Caco-2 (cell line): ENCODE results near the gene STAG3. TPM values are rescaled to one million over a fixed set of nuclear protein-coding genes. Genes with fewer than 3 reads are reported as not detected.

Experiments used
- BruUV-seq: library from RNA; stranded (reverse); fragments of 400-500 nt; replicated peaks from 2 replicates; lab custom pipeline; 2021; lab: Mats Ljungman, UMichigan
- CTCF ChIA-PET: fragments of 300-600 bp; sonication (Branson Sonifier 250); formaldehyde crosslinking; loops from one replicate; lab custom pipeline; 2022; ENCODE audit warnings: antibody characterized with exemption; lab: Charles Lee
- POLR2A ChIA-PET: fragments of 300-600 bp; sonication (Branson Sonifier 250); formaldehyde crosslinking; loops from one replicate; lab custom pipeline; 2022; ENCODE audit warnings: antibody characterized with exemption; lab: Charles Lee
- DNase-seq, 2 experiments: peaks; one replicate each; pipeline versions ENCODE4 v3.0.0 to v3.0.0-alpha.2; 2020 to 2022
- H3K27me3 ChIP-seq: replicated peaks from 2 replicates; pipeline ENCODE4 v1.6.0; 2011; ENCODE audit warnings: low read length; ENCODE audit not compliant: control insufficient read depth, insufficient read depth
- H3K36me3 ChIP-seq: 2 replicates; pipeline ENCODE4 v1.5.1; 2011; ENCODE audit warnings: low read length; ENCODE audit not compliant: control insufficient read depth, insufficient read depth
- H3K4me1 ChIP-seq: fragments of 250-450 bp; sonication (Bioruptor Pico); 2 replicates; pipeline ENCODE4 v1.5.1; 2020; ENCODE audit warnings: mild to moderate bottlenecking
- H3K4me3 ChIP-seq: 2 replicates; pipeline ENCODE4 v1.5.1; 2011; ENCODE audit warnings: low read depth, mild to moderate bottlenecking, control low read depth, low read length
- H3K9me3 ChIP-seq: fragments of 250-450 bp; sonication (Bioruptor Pico); 2 replicates; pipeline ENCODE4 v1.5.1; 2020; ENCODE audit warnings: mild to moderate bottlenecking, moderate library complexity
- H3K27ac Mint-ChIP-seq: one replicate; pipeline ENCODE4 v1.8.0; 2022; ENCODE audit warnings: mixed read lengths; ENCODE audit not compliant: unreplicated experiment
- H3K27me3 Mint-ChIP-seq: one replicate; pipeline ENCODE4 v1.8.0; 2022; ENCODE audit warnings: mixed read lengths; ENCODE audit not compliant: insufficient read depth, unreplicated experiment
- H3K36me3 Mint-ChIP-seq: one replicate; pipeline ENCODE4 v1.8.0; 2022; ENCODE audit warnings: mild to moderate bottlenecking, mixed read lengths; ENCODE audit not compliant: insufficient read depth, unreplicated experiment
- H3K4me1 Mint-ChIP-seq: one replicate; pipeline ENCODE4 v1.8.0; 2022; ENCODE audit warnings: low read depth, mixed read lengths; ENCODE audit not compliant: unreplicated experiment
- H3K4me3 Mint-ChIP-seq: one replicate; pipeline ENCODE4 v1.8.0; 2022; ENCODE audit warnings: mild to moderate bottlenecking, moderate library complexity, mixed read lengths; ENCODE audit not compliant: unreplicated experiment
- H3K9me3 Mint-ChIP-seq: one replicate; pipeline ENCODE4 v1.8.0; 2022; ENCODE audit warnings: mixed read lengths; ENCODE audit not compliant: unreplicated experiment
- intact Hi-C: fragments of 100-400 bp; cut with micrococcal nuclease; formaldehyde crosslinking; loops from one replicate; pipeline ENCODE4 v1.10.0; 2022; ENCODE audit not compliant: unreplicated experiment
- total RNA-seq: library from RNA; stranded (reverse); gene quantifications from 2 replicates; pipeline ENCODE4 v1.2.3, GENCODE V29; 2022
- TF ChIP-seq, protein P1 (sequence below), 2 experiments: fragments of 200-600 bp in 1 of 2; IDR thresholded peaks; 1 replicate in 1 of 2; 2 replicates in 1 of 2; pipeline versions ENCODE4 v1.5.1 to v1.8.0; 2011 to 2022; ENCODE audit warnings: antibody characterized with exemption in 1 of 2, control low read depth in 1 of 2, inconsistent platforms in 1 of 2, low read depth in 1 of 2, low read length in 1 of 2, mild to moderate bottlenecking in 1 of 2, moderate library complexity in 1 of 2; ENCODE audit not compliant: insufficient read depth in 1 of 2, severe bottlenecking in 1 of 2, unreplicated experiment in 1 of 2

The STAG3 gene
- total RNA-seq, 1 experiment from 2014 or later = 1.3 TPM

DNA sequence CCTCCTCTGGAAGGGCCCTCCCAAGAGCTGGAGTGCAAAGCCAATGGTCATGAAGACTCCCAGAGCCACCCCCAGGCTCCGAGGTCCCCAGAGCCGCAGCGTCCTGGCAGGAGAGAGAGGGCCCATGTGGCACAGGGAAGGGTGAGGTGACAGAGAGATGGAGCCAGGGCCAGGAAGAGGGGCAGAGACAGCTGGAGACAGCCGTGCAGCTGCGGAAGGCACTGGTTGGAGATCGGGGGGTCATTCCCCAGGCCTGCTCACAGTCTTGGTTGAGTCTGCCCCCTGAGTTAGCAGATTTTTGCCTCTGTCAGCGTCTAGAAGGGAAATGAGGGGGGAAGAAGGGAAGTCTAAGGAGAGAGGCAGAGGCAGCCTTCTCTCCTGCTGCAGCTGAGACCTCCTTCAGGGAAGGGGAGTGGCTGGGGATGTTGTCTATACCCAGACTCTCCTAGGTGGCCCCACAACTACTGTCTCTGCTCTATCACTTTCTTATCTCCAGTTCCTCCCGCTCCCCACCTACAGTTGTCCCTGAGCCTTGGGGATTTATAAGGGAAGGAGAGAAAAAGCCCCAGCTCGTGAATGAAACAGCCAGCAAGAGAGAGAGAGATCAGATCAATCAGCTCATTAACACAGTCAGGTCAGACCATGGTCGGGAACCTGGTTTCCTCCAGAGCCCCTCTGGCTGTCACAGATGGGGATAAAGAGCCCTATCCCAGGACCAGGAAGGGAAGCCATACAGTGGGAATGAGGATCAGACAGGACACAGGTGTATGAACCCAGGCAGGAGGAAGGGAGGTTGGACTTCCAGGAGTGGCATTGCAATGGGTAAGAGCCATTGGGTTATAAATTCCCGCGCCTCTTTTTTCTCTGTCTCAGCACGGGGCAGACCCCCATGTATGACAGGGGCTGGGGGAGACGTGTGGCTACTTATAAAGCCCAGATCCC is 10.5 kb upstream of the STAG3 start:
- TF ChIP-seq, protein P1, sequence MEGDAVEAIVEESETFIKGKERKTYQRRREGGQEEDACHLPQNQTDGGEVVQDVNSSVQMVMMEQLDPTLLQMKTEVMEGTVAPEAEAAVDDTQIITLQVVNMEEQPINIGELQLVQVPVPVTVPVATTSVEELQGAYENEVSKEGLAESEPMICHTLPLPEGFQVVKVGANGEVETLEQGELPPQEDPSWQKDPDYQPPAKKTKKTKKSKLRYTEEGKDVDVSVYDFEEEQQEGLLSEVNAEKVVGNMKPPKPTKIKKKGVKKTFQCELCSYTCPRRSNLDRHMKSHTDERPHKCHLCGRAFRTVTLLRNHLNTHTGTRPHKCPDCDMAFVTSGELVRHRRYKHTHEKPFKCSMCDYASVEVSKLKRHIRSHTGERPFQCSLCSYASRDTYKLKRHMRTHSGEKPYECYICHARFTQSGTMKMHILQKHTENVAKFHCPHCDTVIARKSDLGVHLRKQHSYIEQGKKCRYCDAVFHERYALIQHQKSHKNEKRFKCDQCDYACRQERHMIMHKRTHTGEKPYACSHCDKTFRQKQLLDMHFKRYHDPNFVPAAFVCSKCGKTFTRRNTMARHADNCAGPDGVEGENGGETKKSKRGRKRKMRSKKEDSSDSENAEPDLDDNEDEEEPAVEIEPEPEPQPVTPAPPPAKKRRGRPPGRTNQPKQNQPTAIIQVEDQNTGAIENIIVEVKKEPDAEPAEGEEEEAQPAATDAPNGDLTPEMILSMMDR (IDR thresholded peaks at IDR 0.05; ENCODE audit: insufficient read depth in 1 of 2, low read depth in 1 of 2, low read length in 1 of 2, severe bottlenecking in 1 of 2, unreplicated experiment in 1 of 2) = no peak
- Histone ChIP-seq H3K27me3 (no peaks in the 10 kb centered on the region), H3K9me3 (no peaks in the 10 kb centered on the region), H3K4me3 (no peak overlapping the region), H3K4me1 (peaks cover 32% of the 10 kb centered on the region), H3K36me3 (no peaks in the 10 kb centered on the region)
- Mint-ChIP-seq H3K4me3 (peak overlapping the region; percentile 71), H3K4me1 (peaks cover 44% of the 10 kb centered on the region), H3K27me3 (no peaks in the 10 kb centered on the region), H3K9me3 (no peaks in the 10 kb centered on the region), H3K36me3 (no peaks in the 10 kb centered on the region), H3K27ac (no peak overlapping the region)
- no peak for DNase-seq
- BruUV-seq = no TSS peak
- ChIA-PET POLR2A (interaction anchor here (1.0 to 1.3 kb wide), 2 partner anchors 9 to 12 kb away, joined by 3 to 5 read pairs; no protein-coding TSS in a partner anchor), CTCF (interaction anchor here (0.6 to 1.1 kb wide), 3 partner anchors 10 to 22 kb away, joined by 3 to 7 read pairs (median 4); no protein-coding TSS in a partner anchor)
- intact Hi-C loops = no loop called here

DNA sequence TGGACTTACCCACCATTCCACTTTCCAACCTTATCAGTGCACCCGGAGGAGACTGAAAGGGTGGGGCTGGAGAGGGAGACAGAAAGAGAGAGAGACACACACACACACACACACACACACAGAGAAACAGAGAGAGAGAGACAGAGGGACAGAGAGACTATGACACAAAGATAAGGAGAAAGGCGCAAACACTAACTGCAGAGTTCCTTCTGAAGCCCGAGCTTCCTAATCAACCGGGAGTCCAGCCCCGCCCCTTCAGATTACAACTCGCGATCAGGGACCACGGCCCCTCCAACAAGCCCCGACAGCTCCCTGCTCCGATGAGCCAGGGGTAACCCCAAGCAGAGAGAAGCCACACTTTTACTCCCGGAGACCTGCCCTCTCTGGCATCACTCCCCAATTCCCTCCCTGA is 9.8 kb upstream of the STAG3 start:
- CTCF ChIA-PET = interaction anchor here (0.6 to 1.1 kb wide), 3 partner anchors 11 to 21 kb away, joined by 3 to 7 read pairs (median 4); partner anchors contain the start of gene LAMTOR4
- no peaks in the 10 kb centered on the region for H3K27me3 Mint-ChIP-seq

More for the DNA sequence above, 9.8 kb upstream of the STAG3 start:
- no peaks in the 10 kb centered on the region for H3K36me3 ChIP-seq
- peaks cover 29% of the 10 kb centered on the region for H3K4me1 ChIP-seq
- Mint-ChIP-seq H3K9me3 (no peaks in the 10 kb centered on the region), H3K36me3 (no peaks in the 10 kb centered on the region), H3K4me3 (peak overlapping the region; percentile 71), H3K4me1 (peaks cover 39% of the 10 kb centered on the region), H3K27ac (no peak overlapping the region)
- no peaks in the 10 kb centered on the region for H3K9me3 ChIP-seq
- POLR2A ChIA-PET = interaction anchor here (1.3 kb wide), 1 partner anchor 10 kb away, joined by 5 read pairs; no protein-coding TSS in a partner anchor
- intact Hi-C loops = no loop called here
- no peaks in the 10 kb centered on the region for H3K27me3 ChIP-seq
- BruUV-seq = no TSS peak
- DNase-seq = no peak
- TF ChIP-seq, protein P1 (IDR thresholded peaks at IDR 0.05; ENCODE audit: insufficient read depth in 1 of 2, low read depth in 1 of 2, low read length in 1 of 2, severe bottlenecking in 1 of 2, unreplicated experiment in 1 of 2) = no peak
- H3K4me3 ChIP-seq = peak overlapping the region; percentile 2; the same call in 1 of the 2 replicates
